Keratinocyte (primary cell): ENCODE data around the gene PPP1R12A. TPM values are rescaled to one million over a fixed set of nuclear protein-coding genes. Genes with fewer than 3 reads are reported as not detected.

Experiments used
- DNase-seq: peaks from one replicate; pipeline ENCODE4 v3.0.0-alpha.2; 2011; ENCODE audit warnings: low read depth, missing footprints, low spot score
- FAIRE-seq: peaks from 2 replicates; lab custom pipeline; 2011; peaks lifted over from hg19 to GRCh38; lab: Jason Lieb, UNC
- H2AFZ ChIP-seq: 2 replicates; pipeline ENCODE4 v1.6.0; 2012; ENCODE audit warnings: low read length, control low read depth, inconsistent platforms; ENCODE audit not compliant: control insufficient read depth
- H3K27ac ChIP-seq: 2 replicates; pipeline ENCODE4 v1.5.1; 2011; ENCODE audit warnings: low read length; ENCODE audit not compliant: control insufficient read depth, insufficient read depth
- H3K27me3 ChIP-seq: 3 replicates; pipeline ENCODE4 v1.6.0; 2011; ENCODE audit warnings: low read length; ENCODE audit not compliant: control insufficient read depth, insufficient read depth; ENCODE audit errors: extremely low read depth
- H3K36me3 ChIP-seq, 2 experiments: 2 replicates in 1 of 2; 3 replicates in 1 of 2; pipeline ENCODE4 v1.5.1; 2011; ENCODE audit warnings: low read length in 2 of 2, mild to moderate bottlenecking in 1 of 2; ENCODE audit not compliant: control insufficient read depth in 2 of 2, insufficient read depth in 2 of 2; ENCODE audit errors: extremely low read depth in 1 of 2
- H3K4me1 ChIP-seq: 3 replicates; pipeline ENCODE4 v1.5.1; 2011; ENCODE audit warnings: low read length; ENCODE audit not compliant: control insufficient read depth, insufficient read depth; ENCODE audit errors: extremely low read depth
- H3K4me2 ChIP-seq: 3 replicates; pipeline ENCODE4 v1.6.0; 2011; ENCODE audit warnings: low read depth, low read length; ENCODE audit not compliant: control insufficient read depth, insufficient read depth; ENCODE audit errors: extremely low read depth
- H3K4me3 ChIP-seq, 3 experiments: fragments of 200-600 bp in 1 of 3; sonication (generic) in 1 of 3; 2 replicates in 2 of 3; 3 replicates in 1 of 3; pipeline ENCODE4 v1.5.1; 2011 to 2016; ENCODE audit warnings: low read length in 3 of 3, mild to moderate bottlenecking in 3 of 3, control low read depth in 2 of 3, inconsistent platforms in 1 of 3, low read depth in 1 of 3, mixed read lengths in 1 of 3, mixed run types in 1 of 3, moderate library complexity in 1 of 3; ENCODE audit not compliant: control insufficient read depth in 2 of 3, insufficient read depth in 2 of 3; ENCODE audit errors: extremely low read depth in 1 of 3
- H3K79me2 ChIP-seq: 2 replicates; pipeline ENCODE4 v1.6.0; 2012; ENCODE audit warnings: low read length; ENCODE audit not compliant: control insufficient read depth, insufficient read depth
- H3K9ac ChIP-seq: 3 replicates; pipeline ENCODE4 v1.6.0; 2011; ENCODE audit warnings: low read length; ENCODE audit not compliant: control insufficient read depth, insufficient read depth; ENCODE audit errors: extremely low read depth
- H3K9me1 ChIP-seq: 3 replicates; pipeline ENCODE4 v1.6.0; 2011; ENCODE audit warnings: low read length; ENCODE audit not compliant: control insufficient read depth, insufficient read depth; ENCODE audit errors: extremely low read depth
- H3K9me3 ChIP-seq: 2 replicates; pipeline ENCODE4 v1.5.1; 2012; ENCODE audit warnings: low read depth, low read length; ENCODE audit not compliant: control insufficient read depth
- H4K20me1 ChIP-seq: 3 replicates; pipeline ENCODE4 v1.6.0; 2011; ENCODE audit warnings: low read length; ENCODE audit not compliant: control insufficient read depth, insufficient read depth; ENCODE audit errors: extremely low read depth
- CTCF ChIP-seq, 3 experiments: IDR thresholded peaks in 1 of 3; conservative IDR thresholded peaks in 1 of 3; optimal IDR thresholded peaks in 1 of 3; 2 replicates in 2 of 3; 3 replicates in 1 of 3; pipeline versions ENCODE3 to v1.5.1; 2011; ENCODE audit warnings: low read length in 3 of 3, mild to moderate bottlenecking in 3 of 3, moderate library complexity in 2 of 3, control low read depth in 1 of 3, inconsistent platforms in 1 of 3; ENCODE audit not compliant: insufficient read depth in 2 of 3; ENCODE audit errors: extremely low read depth in 1 of 3
- EZH2 ChIP-seq: IDR thresholded peaks from one replicate; pipeline ENCODE4 v1.6.1; 2012; ENCODE audit warnings: inconsistent platforms, mild to moderate bottlenecking, low read length, moderate library complexity
- dilution Hi-C: fragments of 300-500 bp; cut with MboI; formaldehyde crosslinking; loops from one replicate; pipeline ENCODE4 v1.7.0; 2020; ENCODE audit warnings: low sequenced_read_pairs; ENCODE audit not compliant: extremely low pct_ligation_motif_present
- polyA plus RNA-seq, 5 experiments: library from polyadenylated mRNA; depleted of rRNA in 3 of 5; stranded (reverse) in 3 of 5; stranded (forward) in 1 of 5; unstranded in 1 of 5; fragments of >200 nt; gene quantifications; 1 replicate in 1 of 5; 2 replicates in 3 of 5; 3 replicates in 1 of 5; pipeline versions ENCODE4 v1.2.1 to v1.2.3, GENCODE V29; 2011 to 2012; ENCODE audit warnings: missing spikeins in 2 of 5, low read depth in 1 of 5, low replicate concordance in 1 of 5

The PPP1R12A gene
- polyA plus RNA-seq, 1 donor (not counting 4 experiments of a cell fraction or from before 2014, with no cell fraction given), result 45.2 TPM

- Histone ChIP-seq H2AFZ (no peak overlapping the region), H3K4me3 (no peak overlapping the region), H3K9me3 (no peaks in the 10 kb centered on the region), H3K4me1 (no peaks in the 10 kb centered on the region), H3K4me2 (no peak overlapping the region), H3K27me3 (no peaks in the 10 kb centered on the region), H3K79me2 (no peaks in the 10 kb centered on the region), H3K9me1 (no peaks in the 10 kb centered on the region), H3K27ac (no peak overlapping the region), H3K9ac (no peak overlapping the region), H4K20me1 (no peaks in the 10 kb centered on the region), H3K36me3 (peaks cover 0 to 1% of the 10 kb centered on the region in 2 experiments)
- dilution Hi-C loops, result no loop called here
- TF ChIP-seq CTCF (optimal IDR thresholded peaks at IDR 0.05 in 1 of 3, IDR thresholded peaks at IDR 0.05 in 1 of 3, conservative IDR thresholded peaks at IDR 0.05 in 1 of 3; ENCODE audit: extremely low read depth in 1 of 3, insufficient read depth in 2 of 3, low read length in 3 of 3) (no peak), EZH2 (no peak)
- DNase-seq, result no peak
- FAIRE-seq, result no peak
These were observed 165.6 kb downstream of the PPP1R12A start for GRCh38 chr12:79769189-79769859.

GRCh38 chr12:79766705-79767464 is 168.0 kb downstream of the PPP1R12A start:
- H3K9me3 ChIP-seq, result no peaks in the 10 kb centered on the region
- H3K27ac ChIP-seq, result no peak overlapping the region
- dilution Hi-C loops, result no loop called here
- TF ChIP-seq EZH2 (no peak), CTCF (optimal IDR thresholded peaks at IDR 0.05 in 1 of 3, IDR thresholded peaks at IDR 0.05 in 1 of 3, conservative IDR thresholded peaks at IDR 0.05 in 1 of 3; ENCODE audit: extremely low read depth in 1 of 3, insufficient read depth in 2 of 3, low read length in 3 of 3) (no peak)
- no peaks in the 10 kb centered on the region for H3K27me3 ChIP-seq
- no peaks in the 10 kb centered on the region for H3K4me1 ChIP-seq
- FAIRE-seq (no peak), DNase-seq (no peak)
- H3K4me3 ChIP-seq, result no peak overlapping the region
- H3K79me2 ChIP-seq, result no peaks in the 10 kb centered on the region
- H4K20me1 ChIP-seq, result no peaks in the 10 kb centered on the region
- no peak overlapping the region for H2AFZ ChIP-seq
- H3K4me2 ChIP-seq, result no peak overlapping the region
- H3K36me3 ChIP-seq, result peaks cover 0 to 1% of the 10 kb centered on the region in 2 experiments
- no peaks in the 10 kb centered on the region for H3K9me1 ChIP-seq
- no peak overlapping the region for H3K9ac ChIP-seq
